CD4-positive, alpha-beta T cell treated with Interferon gamma for 1 hour (primary cell): ENCODE results near the gene MINPP1.

Experiments
- DNase-seq: peaks from one replicate; pipeline ENCODE4 v3.0.0-alpha.2; 2020

The MINPP1 gene

DNA sequence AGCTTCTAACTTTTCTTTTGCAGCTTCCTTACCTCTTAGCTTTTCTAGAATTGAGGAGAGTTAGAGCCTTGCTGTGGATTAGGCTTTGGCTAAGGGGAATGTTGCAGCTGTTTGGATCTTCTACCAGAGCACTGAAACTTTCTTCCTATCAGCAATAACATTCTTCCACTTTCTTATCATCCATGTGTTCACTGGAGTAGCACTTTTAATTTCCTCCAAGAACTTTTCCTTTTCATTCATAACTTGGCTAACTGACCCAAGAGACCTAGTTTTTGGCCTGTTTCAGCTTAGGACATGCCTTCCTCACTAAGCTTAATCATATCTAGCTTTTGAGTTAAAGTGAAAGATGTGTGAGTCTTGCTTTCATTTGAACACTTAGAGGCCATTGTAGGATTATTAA, 19.6 kb downstream of the MINPP1 start:
- no peak for DNase-seq

DNA sequence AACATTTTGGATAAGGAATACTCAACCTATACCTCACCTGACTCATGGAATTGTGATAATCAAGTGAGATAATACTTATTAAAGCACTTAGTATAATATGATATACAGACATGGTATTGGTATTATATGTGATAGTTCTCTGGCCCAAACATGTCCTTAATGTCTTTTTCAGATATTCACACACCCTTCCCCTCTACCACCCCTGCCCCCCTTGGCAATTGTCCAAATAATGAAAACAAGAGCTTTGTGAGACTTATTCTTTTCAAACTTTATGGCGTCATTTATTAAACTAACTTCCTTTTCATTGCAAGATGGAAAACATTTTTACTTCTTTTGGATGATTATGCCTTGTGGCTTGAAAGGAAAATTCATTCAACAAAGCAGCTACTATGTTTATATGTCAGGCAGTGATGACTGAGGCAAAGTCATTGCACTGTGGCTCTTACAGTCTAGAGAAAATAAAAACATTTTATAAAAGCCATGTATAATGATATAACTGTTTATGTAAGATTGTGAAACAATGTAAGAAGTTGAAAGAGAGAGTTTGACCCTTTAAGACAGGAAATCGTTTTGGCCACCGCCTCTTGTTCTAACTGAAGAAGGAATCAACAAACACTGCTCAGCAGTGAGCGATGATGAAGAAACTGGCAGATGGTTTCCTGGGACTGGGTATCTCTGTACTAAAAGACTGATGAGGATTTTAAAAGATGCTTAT, 27.4 kb downstream of the MINPP1 start:
- no peak for DNase-seq

DNA sequence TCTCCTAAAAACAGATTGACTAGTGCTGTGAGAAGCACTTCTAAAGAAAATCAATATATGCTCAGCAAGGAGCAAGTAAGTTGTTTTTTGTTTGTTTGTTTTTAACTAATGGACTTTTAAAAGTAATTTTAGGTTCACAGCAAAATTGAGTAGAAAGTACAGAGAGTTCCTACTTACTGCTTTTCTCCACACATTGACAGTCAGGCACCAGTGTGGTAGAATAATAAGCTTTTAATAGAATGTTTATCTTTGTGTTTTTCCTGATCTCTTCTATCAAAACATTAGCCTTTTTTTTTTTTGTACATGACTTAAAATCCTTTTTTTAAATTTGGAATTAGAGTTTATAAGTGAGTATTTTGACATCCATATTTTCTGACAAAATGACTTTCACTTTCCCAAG, 28.0 kb downstream of the MINPP1 start:
- no peak for DNase-seq

DNA sequence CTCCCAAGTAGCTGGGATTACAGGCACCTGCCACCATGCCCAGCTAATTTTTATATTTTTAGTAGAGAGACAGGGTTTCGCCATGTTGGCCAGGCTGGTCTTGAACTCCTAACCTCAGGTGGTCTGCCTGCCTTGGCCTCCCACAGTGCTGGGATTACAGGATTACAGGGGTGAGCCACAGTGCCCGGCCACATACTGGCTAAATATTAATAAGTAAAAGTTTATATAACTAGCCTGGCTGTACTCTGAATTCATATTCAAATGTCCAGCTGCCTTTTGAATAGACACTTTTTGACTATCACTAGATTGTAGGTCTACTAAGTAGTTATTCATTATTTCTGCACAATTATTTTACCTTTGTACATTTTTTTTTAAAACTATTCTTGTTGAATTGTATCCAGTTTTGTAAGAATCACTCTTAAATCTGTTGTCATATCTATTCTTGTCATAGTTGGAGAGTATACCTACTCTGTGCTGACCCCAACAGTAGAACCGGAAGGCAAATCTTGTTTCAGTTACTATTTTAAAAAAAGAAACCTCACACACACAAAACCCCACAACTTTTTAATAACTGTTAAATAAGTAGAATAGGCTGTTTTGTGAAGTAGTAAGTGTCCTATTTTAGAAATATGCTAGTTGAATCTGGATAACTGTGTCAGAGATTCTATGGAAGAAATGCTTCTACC, 29.6 kb downstream of the MINPP1 start:
- DNase-seq = no peak

DNA sequence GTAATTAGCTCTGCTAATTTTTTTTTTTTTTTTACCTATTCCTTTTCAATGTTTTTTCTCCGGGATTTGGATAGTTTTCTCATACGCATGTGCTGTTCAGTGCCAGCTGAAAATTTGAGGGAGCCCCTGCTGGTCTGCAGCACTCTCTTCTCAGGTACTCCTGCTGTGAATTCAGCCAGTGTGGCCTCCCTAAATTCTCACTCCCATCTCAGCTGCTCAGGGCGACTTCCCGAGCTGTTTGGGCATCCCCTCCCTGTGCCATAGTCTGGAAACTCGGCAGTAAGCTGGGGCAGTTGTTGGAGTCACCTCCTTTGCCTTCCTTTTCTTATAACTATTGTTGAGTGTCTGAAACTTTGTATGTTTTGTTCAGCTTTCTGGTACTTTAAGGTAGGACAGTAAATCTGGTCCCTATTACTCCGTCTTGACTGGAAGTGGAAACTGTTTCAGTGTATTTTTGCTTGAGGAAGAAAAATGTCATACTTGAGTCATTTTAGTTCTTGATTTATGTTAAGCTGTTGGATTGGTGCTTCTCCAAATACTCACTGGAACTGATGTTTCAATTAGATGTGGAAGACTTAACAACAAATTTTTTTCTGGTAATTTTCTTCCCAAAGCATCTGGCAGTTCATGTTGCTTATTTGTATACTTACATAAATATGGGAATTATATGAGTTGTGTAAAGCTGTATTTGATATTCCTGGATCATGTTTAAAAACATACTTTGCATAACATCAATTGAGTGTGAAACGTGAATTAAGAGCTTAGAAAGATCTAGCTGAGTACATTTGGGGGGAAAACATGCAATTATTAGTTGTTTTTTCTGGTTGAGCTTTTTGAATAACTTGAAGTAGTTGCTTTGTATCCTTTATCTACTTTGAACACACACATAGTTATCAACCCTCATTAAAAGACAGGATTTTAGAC, 33.7 kb downstream of the MINPP1 start:
- no peak for DNase-seq

DNA sequence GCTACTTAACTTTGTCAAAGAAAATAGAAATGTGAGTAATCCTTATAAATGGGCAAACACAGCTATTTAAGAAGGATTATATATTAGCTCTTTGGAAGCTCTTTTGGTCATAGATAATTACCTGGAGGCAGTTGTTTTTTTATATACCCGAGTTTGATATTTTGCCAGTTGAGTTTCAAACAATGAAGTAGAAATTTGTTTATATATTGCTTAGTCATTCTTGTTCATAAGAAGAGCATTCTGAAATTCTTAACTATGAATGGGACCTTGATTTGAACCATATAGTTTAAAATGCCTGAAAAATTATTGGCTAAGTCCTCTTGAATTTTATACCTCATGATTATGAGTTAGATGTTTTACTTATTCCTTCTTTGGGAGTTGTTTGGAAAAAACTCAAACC, 36.4 kb downstream of the MINPP1 start:
- no peak for DNase-seq

DNA sequence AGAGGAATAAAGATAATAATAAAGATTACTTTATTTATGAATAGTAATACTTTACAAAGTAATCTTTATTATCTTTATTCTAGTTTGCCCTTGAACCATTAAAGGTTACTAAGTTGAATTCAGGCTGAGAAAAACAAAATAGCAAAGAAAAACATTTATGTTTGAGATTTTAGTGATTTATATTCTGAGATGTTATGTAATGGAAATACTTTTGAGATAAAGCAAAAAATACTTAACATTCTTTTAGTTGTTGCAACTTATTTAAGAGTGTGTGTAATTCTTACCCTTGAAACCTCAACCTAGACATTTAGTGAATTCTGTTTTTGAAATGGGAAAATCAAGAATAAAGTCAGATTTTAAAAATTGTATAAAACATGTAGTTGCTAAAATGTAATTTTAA, 40.0 kb downstream of the MINPP1 start:
- no peak for DNase-seq

DNA sequence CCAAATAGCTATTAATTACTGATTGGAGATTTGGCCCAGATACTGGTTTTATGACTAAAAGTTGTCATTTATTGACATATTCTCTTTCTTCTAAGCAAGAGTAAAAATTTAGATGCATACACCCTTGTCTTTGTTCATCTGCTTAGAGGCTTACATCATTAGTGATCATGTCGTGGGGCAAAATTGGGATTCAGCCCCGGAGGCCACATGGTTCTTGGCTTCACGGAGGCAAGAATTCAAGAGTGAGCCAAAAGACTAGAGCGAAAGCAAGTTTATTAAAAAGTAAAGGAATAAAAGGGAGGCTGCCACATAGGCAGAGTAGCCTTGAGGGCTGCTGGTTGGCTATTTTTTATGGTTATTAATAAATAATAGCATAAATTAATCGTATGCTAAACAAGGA, 41.1 kb downstream of the MINPP1 start:
- DNase-seq = no peak

DNA sequence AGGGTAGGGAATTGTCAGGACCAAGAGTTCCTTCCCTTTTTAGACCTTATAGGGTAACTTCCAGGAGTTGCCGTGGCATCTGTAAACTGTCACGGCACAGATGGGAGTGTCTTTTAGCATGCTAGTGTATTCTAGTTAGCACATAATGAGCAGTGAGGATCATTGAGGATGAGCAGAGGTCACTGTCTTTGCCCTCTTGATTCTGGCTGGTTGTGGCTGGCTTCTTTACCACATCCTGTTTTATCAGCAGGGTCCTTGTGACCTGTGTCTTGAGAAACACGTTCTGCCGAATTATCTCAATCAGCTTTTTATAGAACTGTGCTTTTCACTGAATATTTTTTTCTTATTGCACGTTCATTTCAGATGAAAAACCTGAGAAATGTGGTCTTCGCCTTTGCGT, 41.5 kb downstream of the MINPP1 start:
- DNase-seq = no peak

DNA sequence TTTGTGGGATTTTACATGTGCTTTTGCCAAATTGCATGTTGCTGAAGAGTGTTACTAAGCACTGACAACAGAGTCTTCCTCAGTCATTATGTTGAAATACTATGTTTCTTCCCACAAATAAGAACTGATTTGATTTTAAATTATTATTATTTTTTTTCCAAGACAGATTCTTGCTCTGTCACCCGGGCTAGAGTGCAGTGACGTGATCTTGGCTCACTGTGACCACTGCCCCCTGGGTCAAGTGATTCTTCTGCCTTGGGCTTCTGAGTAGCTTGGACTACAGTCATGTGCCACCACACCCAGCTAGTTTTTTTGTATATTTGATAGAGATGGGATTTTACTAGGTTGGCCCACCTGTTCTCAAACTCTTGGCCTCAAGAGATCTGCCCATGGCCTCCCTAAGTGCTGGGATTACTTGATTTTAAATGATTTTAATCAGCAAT, 42.3 kb downstream of the MINPP1 start:
- no peak for DNase-seq

DNA sequence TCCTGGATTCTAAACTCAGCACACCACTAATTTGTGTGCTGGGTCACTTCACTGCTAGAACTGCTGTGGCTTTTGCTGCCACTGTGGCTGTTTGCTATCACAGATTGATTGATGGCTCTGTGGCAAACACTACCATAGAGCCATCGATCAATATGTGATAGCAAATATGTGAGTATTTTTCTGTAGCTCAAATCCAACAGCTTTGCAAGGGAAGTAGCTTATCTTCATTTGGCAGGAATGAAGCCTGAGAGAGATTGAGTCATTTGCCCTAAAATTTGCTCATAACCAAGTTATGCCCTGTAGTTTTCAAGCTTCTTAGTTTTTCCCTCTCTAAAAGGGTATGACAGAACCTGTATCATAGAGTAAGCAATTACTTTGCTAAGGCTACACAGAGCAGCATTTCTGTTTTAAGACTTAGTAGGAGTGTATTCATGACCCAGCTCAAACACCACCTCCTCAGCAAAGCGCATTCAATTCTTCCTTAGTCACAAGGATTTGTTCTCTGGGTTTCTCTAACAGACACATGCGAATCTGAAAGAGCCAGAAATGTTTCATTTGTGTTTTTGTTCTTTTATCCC, 43.1 kb downstream of the MINPP1 start:
- DNase-seq = no peak

DNA sequence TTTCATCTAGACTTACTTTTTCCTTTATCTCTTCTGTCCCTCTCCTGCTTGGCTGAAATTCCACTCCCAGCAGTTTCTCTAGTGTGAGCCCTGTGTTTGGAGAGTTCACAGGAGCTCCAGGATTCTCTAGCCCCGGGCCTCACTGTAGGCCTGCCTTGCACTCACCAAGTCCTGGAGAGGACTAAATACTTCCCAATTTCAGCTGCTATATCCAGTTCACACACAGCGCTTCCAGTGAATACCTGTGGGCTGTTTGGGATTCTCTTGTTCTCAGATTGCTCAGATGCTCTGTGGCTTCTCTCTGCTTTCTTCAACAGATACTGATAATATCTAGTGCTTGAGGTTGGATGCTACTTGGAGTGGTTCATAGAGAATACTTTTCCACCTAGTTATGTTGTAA, 46.0 kb downstream of the MINPP1 start:
- no peak for DNase-seq

DNA sequence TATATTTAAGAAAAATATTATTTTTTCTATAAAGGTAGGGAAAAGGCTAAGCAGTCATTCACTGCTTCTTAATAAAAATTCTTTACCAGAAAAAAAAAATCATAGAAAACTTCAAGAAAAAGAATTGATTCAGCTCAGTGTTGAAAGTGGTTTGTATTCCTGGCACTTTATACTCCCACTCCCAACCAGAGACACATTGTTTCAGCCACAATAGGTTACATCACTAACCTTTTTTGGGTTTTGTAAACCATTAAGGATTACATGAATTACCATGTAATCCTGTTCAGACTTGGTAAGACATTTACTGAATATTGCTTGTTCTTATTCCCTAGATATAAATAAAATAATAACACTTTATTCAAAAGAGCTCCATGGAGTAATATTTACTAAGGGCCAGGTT, 46.6 kb downstream of the MINPP1 start:
- no peak for DNase-seq

DNA sequence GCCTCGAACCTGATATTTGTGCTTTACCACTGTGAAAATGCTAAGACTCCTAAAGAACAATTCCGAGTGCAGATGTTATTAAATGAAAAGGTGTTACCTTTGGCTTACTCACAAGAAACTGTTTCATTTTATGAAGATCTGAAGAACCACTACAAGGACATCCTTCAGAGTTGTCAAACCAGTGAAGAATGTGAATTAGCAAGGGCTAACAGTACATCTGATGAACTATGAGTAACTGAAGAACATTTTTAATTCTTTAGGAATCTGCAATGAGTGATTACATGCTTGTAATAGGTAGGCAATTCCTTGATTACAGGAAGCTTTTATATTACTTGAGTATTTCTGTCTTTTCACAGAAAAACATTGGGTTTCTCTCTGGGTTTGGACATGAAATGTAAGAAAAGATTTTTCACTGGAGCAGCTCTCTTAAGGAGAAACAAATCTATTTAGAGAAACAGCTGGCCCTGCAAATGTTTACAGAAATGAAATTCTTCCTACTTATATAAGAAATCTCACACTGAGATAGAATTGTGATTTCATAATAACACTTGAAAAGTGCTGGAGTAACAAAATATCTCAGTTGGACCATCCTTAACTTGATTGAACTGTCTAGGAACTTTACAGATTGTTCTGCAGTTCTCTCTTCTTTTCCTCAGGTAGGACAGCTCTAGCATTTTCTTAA, 47.7 kb downstream of the MINPP1 start:
- no peak for DNase-seq

DNA sequence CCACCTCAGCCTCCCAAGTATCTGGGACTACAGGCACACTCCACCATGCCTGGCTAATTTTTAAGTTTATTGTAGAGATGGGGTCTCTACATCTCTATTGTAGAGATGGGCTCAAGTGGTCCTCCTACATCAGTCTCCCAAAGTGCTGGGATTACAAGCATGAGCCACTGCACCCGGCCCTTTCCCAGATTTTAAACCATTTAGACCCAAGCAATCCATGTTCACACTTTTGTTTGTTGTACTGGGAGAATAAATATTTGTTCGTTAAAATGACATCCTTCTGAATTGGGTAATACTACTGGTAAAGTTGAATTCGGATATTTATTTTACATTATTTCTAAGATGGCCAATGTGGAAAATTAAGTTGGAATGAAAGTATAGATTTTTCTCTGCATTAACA, 52.7 kb downstream of the MINPP1 start:
- no peak for DNase-seq

DNA sequence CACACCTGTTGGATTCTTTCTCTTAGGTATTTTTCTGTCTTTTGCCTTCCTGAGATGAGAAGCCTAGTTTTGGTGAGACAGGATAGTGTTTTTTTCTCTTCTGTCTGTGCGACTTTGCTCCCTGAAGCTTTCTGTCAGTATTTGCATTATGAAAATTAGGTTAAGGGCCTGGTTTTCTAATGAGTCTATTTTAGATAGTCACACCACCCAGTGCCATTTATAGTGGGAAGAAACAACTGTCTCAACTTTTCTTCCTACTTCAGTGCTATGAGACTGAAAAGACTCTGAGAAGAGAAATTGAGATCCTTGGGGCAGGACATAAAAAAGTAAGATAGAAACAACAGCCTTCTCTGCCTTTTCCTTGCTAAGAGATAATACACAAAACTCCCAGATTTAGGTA, 53.6 kb downstream of the MINPP1 start:
- no peak for DNase-seq

DNA sequence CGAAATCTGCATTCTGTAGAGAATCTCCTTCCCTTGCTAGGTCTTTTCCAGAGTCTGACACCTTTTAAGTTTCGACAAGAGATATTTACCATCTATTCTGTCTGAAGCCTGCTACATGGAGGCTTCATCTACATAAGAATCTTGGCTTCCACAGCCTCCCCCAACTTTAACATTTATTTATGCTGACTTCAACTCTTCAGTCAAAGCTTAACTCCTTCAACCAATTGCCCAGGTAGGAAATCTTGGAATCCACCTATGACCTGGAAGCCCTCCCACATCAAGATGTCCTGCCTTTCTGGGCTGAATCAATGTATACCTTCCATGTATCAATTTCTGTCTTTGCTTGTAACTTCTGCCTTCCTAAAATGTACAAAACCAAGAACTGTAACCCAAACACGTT, 54.7 kb downstream of the MINPP1 start:
- DNase-seq = no peak

DNA sequence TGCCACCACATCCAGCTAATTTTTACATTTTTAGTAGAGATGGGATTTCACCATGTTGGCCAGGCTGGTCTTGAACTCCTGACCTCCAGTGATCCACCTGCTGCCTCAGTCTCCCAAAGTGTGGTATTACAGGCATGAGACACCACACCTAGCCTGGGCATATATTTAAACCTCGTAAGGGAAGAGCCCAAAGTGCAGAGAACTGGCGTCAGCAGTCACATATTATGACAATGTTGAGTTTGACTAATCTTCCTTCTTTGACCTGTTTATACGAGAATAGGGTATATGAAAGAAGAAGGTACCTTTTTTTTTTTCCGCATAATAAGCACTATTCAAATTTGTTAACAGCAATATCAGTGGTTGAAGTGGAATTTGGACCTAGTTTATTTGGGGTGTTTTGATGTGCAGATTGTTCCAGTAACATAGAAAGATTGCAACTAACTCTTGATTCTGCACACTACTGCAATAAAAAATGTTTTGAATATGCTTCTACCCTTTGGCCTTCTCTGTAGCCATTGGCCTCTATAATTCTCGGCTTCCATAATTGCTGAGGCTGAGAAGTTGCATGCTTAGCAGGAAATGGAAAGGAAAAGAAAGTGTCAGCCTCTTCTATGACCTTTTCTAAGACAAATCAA, 55.9 kb downstream of the MINPP1 start:
- no peak for DNase-seq

DNA sequence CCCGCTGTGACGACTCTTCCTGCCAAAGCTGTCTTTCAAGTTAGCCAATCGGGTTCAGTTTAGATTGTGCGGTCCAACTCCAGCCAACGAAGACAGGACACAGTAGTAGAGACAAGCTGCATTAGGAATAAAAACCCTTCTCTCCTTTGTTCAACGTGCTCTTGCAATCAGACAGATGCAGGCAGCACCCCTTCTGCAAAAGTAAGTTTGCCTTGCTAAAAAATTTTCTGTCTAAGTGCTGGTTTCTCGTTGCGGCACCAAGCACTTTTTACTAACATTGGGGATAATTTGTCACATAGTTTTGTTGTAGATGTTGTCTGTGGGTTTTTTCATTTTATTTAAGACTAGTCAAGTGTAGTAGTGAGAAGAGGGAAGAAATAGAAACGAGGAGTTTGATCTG, 58.1 kb downstream of the MINPP1 start:
- DNase-seq = no peak

DNA sequence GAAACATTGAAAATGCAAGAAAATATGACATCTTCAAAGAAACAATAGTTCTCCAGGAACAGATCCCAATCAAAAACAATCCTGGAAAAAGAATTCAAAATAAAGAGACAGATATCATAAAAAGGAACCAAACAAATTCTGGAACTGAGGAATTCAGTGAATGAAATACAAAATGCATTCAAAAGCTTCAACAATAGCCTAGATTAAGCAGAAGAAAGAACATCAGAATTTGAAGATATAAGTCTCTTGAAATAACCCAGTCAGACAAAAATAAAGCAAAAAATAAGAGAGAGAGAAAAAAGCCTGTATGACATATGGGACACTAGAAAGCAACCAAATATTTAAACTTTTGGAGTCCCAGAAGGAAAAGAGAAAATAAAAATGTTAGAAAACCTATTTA, 60.3 kb downstream of the MINPP1 start:
- no peak for DNase-seq

DNA sequence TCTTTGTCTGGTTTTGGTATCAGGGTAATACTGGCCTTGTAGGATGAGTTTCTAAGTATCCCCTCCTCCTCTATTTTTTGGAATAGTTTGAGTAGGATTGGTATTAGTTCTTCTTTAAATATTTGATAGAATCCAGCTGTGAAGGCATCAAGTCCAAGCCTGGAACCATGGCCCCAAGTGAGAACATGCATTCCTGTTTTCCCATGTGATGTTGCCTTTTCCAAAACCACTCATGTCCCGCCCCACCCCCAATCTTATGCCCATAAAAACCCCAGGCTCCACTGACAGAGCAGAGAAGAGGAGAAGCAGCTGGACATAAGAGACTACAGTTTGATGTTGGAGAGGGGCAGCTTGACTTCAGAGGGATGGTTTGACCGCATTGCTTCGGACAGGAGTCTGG, 71.2 kb downstream of the MINPP1 start:
- no peak for DNase-seq

DNA sequence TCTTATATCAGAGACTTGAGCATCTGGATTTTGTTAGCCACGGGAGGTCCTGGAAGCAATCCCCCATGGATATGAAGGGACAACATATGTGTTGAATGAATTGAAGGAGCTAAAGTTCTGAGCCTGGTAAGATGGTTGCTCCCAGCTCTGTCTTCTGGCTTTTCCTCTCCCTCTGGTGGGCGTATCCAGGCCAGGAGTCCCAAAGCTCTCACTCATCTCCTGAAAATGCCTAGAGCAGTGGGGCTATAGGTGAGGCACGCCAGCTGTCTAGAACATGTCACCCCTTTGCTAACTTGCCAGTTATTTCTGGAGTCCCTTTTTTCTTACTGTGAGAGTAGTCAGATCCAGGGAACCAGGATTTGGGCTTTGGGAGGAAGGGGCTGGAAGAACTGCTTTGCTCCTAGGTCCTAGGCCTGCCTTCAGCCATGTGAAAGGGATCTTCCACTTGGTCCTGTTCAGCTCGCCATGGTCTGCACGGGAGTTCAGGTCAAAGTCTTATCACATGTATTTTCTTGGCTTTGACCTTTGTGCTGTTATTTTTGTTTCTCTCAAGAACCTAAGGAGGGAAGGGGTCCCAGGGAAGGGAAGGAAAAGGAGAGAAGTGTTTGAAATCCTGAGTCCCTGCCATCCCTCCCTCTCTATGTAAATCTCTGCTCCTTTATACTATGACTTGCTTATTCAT, 73.6 kb downstream of the MINPP1 start:
- no peak for DNase-seq
